A204.1 (cell line): ENCODE measurements around the gene ATP5MC2.
"Not testable (repeated sequence)": the region's sequence is repeated elsewhere in the genome, so short reads cannot be mapped to it uniquely, and the experiment has no call there.

Experiments
- FAIRE-seq: peaks from 2 replicates; lab custom pipeline; 2012; peaks lifted over from hg19 to GRCh38; lab: Jason Lieb, UNC

ATP5MC2 gene

GRCh38 chr12:53646300-53646699 lies 29.6 kb downstream of the ATP5MC2 start:
- FAIRE-seq = not testable (repeated sequence)

- no peak for FAIRE-seq
These were observed 30.7 kb downstream of the ATP5MC2 start for GRCh38 chr12:53645165-53645564.

GRCh38 chr12:53644133-53644532 lies 31.8 kb downstream of the ATP5MC2 start:
- no peak for FAIRE-seq

GRCh38 chr12:53643232-53643979 lies 32.5 kb downstream of the ATP5MC2 start:
- FAIRE-seq = no peak

GRCh38 chr12:53638057-53638456 lies 37.8 kb downstream of the ATP5MC2 start:
- FAIRE-seq = peak; percentile 75

GRCh38 chr12:53636641-53637040 lies 39.2 kb downstream of the ATP5MC2 start:
- no peak for FAIRE-seq

- FAIRE-seq = not testable (repeated sequence)
These were observed 40.2 kb downstream of the ATP5MC2 start for GRCh38 chr12:53635708-53636107.

- FAIRE-seq = no peak
These were observed 44.2 kb downstream of the ATP5MC2 start for GRCh38 chr12:53631721-53632120.

- FAIRE-seq = no peak
These were observed 48.0 kb downstream of the ATP5MC2 start for GRCh38 chr12:53627919-53628318.

GRCh38 chr12:53626702-53627169 lies 49.1 kb downstream of the ATP5MC2 start:
- FAIRE-seq = no peak

- FAIRE-seq = peak; percentile 96
These were observed 49.8 kb downstream of the ATP5MC2 start, which contains the start of gene ATF7 for GRCh38 chr12:53625946-53626701. Gene ATF7, minus strand, starts transcription at chr12:53626382. Its CDS starts 25,382 bp downstream, at chr12:53601000.

- no peak for FAIRE-seq
These were observed 50.4 kb downstream of the ATP5MC2 start for GRCh38 chr12:53625373-53625945.

GRCh38 chr12:53624956-53625355 lies 50.9 kb downstream of the ATP5MC2 start:
- no peak for FAIRE-seq

GRCh38 chr12:53624458-53624857 lies 51.4 kb downstream of the ATP5MC2 start:
- FAIRE-seq = no peak

- peak; percentile 98 for FAIRE-seq
These were observed 52.1 kb downstream of the ATP5MC2 start for GRCh38 chr12:53623548-53624385.

- FAIRE-seq = no peak
These were observed 53.2 kb downstream of the ATP5MC2 start for GRCh38 chr12:53622724-53623123.

GRCh38 chr12:53618275-53618674 lies 57.6 kb downstream of the ATP5MC2 start:
- FAIRE-seq = peak; percentile 53

GRCh38 chr12:53617700-53618099 lies 58.2 kb downstream of the ATP5MC2 start:
- peak; percentile 62 for FAIRE-seq

- FAIRE-seq = no peak
These were observed 58.9 kb downstream of the ATP5MC2 start for GRCh38 chr12:53616950-53617349.
